NCI-H345 treated with DMSO at 0.1 percent for 48 hours (cell line): Measurements from ENCODE around the gene HSPA8.
"Not testable (repeated sequence)": the region's sequence is repeated elsewhere in the genome, so short reads cannot be mapped to it uniquely, and the experiment has no call there.

Experiments
- DNase-seq: peaks from one replicate; lab custom pipeline; 2025; ENCODE audit not compliant: unreplicated experiment; lab: John Stamatoyannopoulos, UW

The HSPA8 gene

GRCh38 chr11:123061403-123062157 lies at the start of gene HSPA8:
TSS of gene HSPA8 (minus strand) at chr11:123062136. CDS start at chr11:123061324, 812 bp downstream.
- DNase-seq = no peak

- DNase-seq = peak; percentile 63
These were observed 49.5 kb upstream of the HSPA8 start for GRCh38 chr11:123111465-123111864.

- no peak for DNase-seq
These were observed 48.5 kb upstream of the HSPA8 start for GRCh38 chr11:123110397-123110796.

GRCh38 chr11:123107945-123108495 lies 46.1 kb upstream of the HSPA8 start:
- no peak for DNase-seq

GRCh38 chr11:123104697-123105096 lies 42.8 kb upstream of the HSPA8 start:
- no peak for DNase-seq

- DNase-seq = peak; percentile 74
These were observed 41.5 kb upstream of the HSPA8 start for GRCh38 chr11:123103326-123103980.

- DNase-seq = no peak
These were observed 38.6 kb upstream of the HSPA8 start for GRCh38 chr11:123100379-123101085.

- no peak for DNase-seq
These were observed 37.1 kb upstream of the HSPA8 start for GRCh38 chr11:123098990-123099389.

GRCh38 chr11:123093739-123094138 lies 31.8 kb upstream of the HSPA8 start:
- no peak for DNase-seq

GRCh38 chr11:123091506-123091905 lies 29.6 kb upstream of the HSPA8 start:
- DNase-seq = no peak

- DNase-seq = not testable (repeated sequence)
These were observed 28.2 kb upstream of the HSPA8 start for GRCh38 chr11:123090168-123090567.

- not testable (repeated sequence) for DNase-seq
These were observed 27.0 kb upstream of the HSPA8 start for GRCh38 chr11:123088896-123089295.

GRCh38 chr11:123087657-123088056 lies 25.7 kb upstream of the HSPA8 start:
- not testable (repeated sequence) for DNase-seq

- no peak for DNase-seq
These were observed 24.4 kb upstream of the HSPA8 start for GRCh38 chr11:123086305-123086704.

GRCh38 chr11:123085497-123085896 lies 23.6 kb upstream of the HSPA8 start:
- DNase-seq = no peak

GRCh38 chr11:123084454-123084853 lies 22.5 kb upstream of the HSPA8 start:
- no peak for DNase-seq

- DNase-seq = no peak
These were observed 21.7 kb upstream of the HSPA8 start for GRCh38 chr11:123083623-123084029.

- no peak for DNase-seq
These were observed 21.0 kb upstream of the HSPA8 start for GRCh38 chr11:123082977-123083376.

GRCh38 chr11:123080015-123080414 lies 18.1 kb upstream of the HSPA8 start:
- DNase-seq = no peak

GRCh38 chr11:123076484-123076883 lies 14.5 kb upstream of the HSPA8 start:
- DNase-seq = no peak

GRCh38 chr11:123073343-123074057 lies 11.6 kb upstream of the HSPA8 start:
- DNase-seq = no peak
